GM06990 (cell line): Measurements from ENCODE around the gene DCDC2.

Experiments used
- DNase-seq: peaks from one replicate; pipeline ENCODE4 v3.0.0-alpha.2; 2011; ENCODE audit not compliant: insufficient read length; ENCODE audit errors: extremely low read depth
- H3K27me3 ChIP-seq: replicated peaks from 2 replicates; pipeline ENCODE4 v1.6.0; 2011; ENCODE audit warnings: low read length; ENCODE audit not compliant: control insufficient read depth, insufficient read depth
- H3K36me3 ChIP-seq: 2 replicates; pipeline ENCODE4 v1.5.1; 2011; ENCODE audit warnings: low read length; ENCODE audit not compliant: control insufficient read depth, insufficient read depth
- H3K4me3 ChIP-seq: replicated peaks from 2 replicates; pipeline ENCODE4 v1.5.1; 2011; ENCODE audit warnings: low read depth, mild to moderate bottlenecking, control low read depth, low read length
- TF ChIP-seq, protein P1 (sequence below): IDR thresholded peaks from 2 replicates; pipeline ENCODE4 v1.5.1; 2011; ENCODE audit warnings: low read length, control low read depth, mild to moderate bottlenecking, inconsistent platforms; ENCODE audit not compliant: insufficient read depth, poor library complexity, severe bottlenecking

DCDC2 gene

DNA sequence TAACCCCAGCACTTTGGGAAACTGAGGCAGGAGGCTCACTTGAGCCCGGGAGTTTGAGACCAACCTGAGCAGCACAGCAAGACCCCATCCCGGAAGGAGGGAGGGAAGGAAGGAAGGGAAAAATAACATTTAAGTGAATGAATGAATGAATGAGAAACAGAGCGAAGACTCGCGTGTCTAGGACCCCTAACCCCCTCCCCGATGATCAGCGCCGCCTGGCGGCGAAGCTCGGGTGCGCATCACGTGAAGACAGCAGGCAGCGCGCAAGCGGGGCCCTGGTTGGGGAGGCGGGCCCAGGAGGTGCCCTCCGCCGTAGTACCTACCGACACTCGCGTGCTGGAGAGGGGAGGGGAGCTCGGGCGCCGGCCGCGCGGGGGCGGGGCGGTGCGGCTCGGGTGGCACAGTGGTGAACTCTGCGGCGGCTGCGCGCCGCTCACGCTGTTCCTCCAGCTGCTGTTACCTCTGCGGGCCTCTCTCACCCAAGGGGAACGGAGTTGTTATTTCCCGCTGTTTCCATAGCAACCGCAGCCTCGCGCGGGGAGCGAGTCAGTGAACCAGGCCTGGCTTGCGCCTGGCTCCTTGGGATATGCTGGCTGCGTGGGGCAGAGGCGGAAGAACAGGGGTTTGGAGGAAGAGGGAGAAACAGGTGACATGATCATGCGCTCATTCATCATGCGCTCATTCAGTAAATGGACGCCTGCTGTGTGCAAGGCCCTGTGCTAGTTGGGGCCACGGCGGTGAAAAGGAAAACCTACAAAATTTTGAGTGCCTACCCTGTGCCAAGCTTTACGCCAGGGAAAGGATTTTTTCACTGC, 2.0 kb upstream of the DCDC2 start:
- H3K36me3 ChIP-seq = no peaks in the 10 kb centered on the region
- H3K4me3 ChIP-seq = peak overlapping the region; percentile 61
- no peaks in the 10 kb centered on the region for H3K27me3 ChIP-seq
- peak; percentile 87 for DNase-seq
- TF ChIP-seq, protein P1, sequence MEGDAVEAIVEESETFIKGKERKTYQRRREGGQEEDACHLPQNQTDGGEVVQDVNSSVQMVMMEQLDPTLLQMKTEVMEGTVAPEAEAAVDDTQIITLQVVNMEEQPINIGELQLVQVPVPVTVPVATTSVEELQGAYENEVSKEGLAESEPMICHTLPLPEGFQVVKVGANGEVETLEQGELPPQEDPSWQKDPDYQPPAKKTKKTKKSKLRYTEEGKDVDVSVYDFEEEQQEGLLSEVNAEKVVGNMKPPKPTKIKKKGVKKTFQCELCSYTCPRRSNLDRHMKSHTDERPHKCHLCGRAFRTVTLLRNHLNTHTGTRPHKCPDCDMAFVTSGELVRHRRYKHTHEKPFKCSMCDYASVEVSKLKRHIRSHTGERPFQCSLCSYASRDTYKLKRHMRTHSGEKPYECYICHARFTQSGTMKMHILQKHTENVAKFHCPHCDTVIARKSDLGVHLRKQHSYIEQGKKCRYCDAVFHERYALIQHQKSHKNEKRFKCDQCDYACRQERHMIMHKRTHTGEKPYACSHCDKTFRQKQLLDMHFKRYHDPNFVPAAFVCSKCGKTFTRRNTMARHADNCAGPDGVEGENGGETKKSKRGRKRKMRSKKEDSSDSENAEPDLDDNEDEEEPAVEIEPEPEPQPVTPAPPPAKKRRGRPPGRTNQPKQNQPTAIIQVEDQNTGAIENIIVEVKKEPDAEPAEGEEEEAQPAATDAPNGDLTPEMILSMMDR = peak; percentile 99

GRCh38 chr6:24358219-24358821, 461 bp upstream of the DCDC2 start:
- peak overlapping the region; percentile 17; the same call in 1 of the 2 replicates for H3K4me3 ChIP-seq
- H3K36me3 ChIP-seq = no peaks in the 10 kb centered on the region
- no peak for DNase-seq
- TF ChIP-seq, protein P1 = no peak
- no peaks in the 10 kb centered on the region for H3K27me3 ChIP-seq

DNA sequence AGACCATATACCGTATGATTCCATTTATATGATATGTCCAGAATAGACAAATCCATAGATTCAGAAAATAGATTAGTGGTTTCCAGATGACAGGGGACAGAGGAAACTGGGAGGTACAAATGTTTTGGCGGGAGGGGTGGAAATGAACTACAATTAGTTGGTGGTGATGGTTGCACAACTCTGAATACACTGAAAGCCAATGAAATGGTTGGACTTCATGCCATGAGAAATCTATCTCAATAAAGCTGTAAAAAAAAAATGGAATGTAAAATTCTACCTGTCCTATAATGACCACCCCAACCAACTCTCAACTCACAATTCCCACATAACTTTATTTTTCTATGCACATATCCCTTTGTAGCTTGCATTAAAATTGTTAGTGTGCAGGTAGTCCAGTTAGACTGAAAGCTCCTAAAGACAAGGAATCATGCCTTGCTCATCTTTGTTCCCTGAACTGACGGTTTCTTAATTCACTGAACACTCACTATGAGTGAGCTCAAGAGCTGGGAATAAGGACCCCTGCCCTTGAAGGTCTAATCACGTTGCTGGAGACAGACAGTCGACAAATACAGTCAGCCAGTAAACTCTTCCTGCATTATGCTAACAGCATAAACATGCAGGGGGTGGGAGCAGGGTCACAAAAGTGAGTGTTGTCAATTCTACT, 1.4 kb downstream of the DCDC2 start:
- no peak for DNase-seq
- H3K4me3 ChIP-seq = no peak overlapping the region
- H3K36me3 ChIP-seq = no peaks in the 10 kb centered on the region
- no peaks in the 10 kb centered on the region for H3K27me3 ChIP-seq
- TF ChIP-seq, protein P1 = no peak

DNA sequence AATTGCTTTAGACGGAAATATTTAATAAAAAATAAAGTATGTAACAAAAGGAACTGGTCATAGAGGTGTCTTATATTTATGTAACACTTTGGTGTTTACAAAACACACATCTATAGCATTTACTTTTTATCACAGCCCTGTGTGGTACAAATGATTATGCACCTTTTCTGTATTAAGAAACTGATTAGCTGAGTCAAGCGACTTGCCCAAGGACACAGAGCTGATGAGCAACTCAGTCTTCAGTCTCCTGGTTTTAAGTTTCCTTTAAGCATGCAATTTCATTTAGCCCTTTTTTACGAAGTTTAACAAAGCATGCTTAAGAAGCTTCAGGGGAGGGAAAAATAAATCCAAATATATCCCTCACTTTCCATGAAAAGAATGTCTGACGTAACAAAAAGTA, 2.5 kb downstream of the DCDC2 start:
- TF ChIP-seq, protein P1 = no peak
- no peak for DNase-seq
- H3K27me3 ChIP-seq = peaks cover 2% of the 10 kb centered on the region
- no peaks in the 10 kb centered on the region for H3K36me3 ChIP-seq
- no peak overlapping the region for H3K4me3 ChIP-seq

- Histone ChIP-seq H3K36me3 (no peaks in the 10 kb centered on the region), H3K27me3 (peaks cover 2% of the 10 kb centered on the region), H3K4me3 (no peak overlapping the region)
- no peak for DNase-seq
- TF ChIP-seq, protein P1 = no peak
These were observed 4.0 kb downstream of the DCDC2 start for GRCh38 chr6:24353861-24354260.
